MM.1S (cell line): ENCODE data around the gene IFNE.

Experiments
- DNase-seq: peaks from one replicate; pipeline ENCODE4 v3.0.0-alpha.2; 2015
- H2AFZ ChIP-seq: fragments of 300-600 bp; sonication (generic); 2 replicates; pipeline ENCODE4 v1.6.0; 2016; ENCODE audit warnings: antibody characterized with exemption, low read length
- H3F3A ChIP-seq: fragments of 300-600 bp; sonication (generic); 2 replicates; pipeline ENCODE4 v1.6.1; 2016; ENCODE audit warnings: mild to moderate bottlenecking, antibody characterized with exemption, low read length, moderate library complexity, mixed read lengths; ENCODE audit not compliant: insufficient read depth
- H3K27ac ChIP-seq: fragments of 300-600 bp; sonication (generic); 2 replicates; pipeline ENCODE4 v1.5.1; 2016; ENCODE audit warnings: mild to moderate bottlenecking, low read length
- H3K27me3 ChIP-seq: fragments of 300-600 bp; sonication (generic); replicated peaks from 2 replicates; pipeline ENCODE4 v1.6.0; 2016; ENCODE audit warnings: low read length; ENCODE audit not compliant: insufficient read depth
- H3K36me3 ChIP-seq: fragments of 300-600 bp; sonication (generic); replicated peaks from 2 replicates; pipeline ENCODE4 v1.6.1; 2016; ENCODE audit warnings: mild to moderate bottlenecking, low read length, mixed read lengths; ENCODE audit not compliant: insufficient read depth
- H3K4me1 ChIP-seq: fragments of 300-600 bp; sonication (generic); 2 replicates; pipeline ENCODE4 v1.6.1; 2016; ENCODE audit warnings: low read length, mixed read lengths
- H3K4me2 ChIP-seq: fragments of 300-600 bp; sonication (generic); 2 replicates; pipeline ENCODE4 v1.6.0; 2016; ENCODE audit warnings: low read depth, low read length
- H3K4me3 ChIP-seq: fragments of 300-600 bp; sonication (generic); 2 replicates; pipeline ENCODE4 v1.5.1; 2016; ENCODE audit warnings: low read length, mixed read lengths
- H3K79me2 ChIP-seq: fragments of 300-600 bp; sonication (generic); 2 replicates; pipeline ENCODE4 v1.6.1; 2016; ENCODE audit warnings: mixed run types, low read length, mixed read lengths
- H3K9ac ChIP-seq: fragments of 300-600 bp; sonication (generic); 2 replicates; pipeline ENCODE4 v1.6.1; 2016; ENCODE audit warnings: low read length, mixed read lengths
- H3K9me2 ChIP-seq: fragments of 300-600 bp; sonication (generic); replicated peaks from 2 replicates; pipeline ENCODE4 v1.6.1; 2016; ENCODE audit warnings: mild to moderate bottlenecking, low read length, mixed read lengths; ENCODE audit not compliant: insufficient read depth
- H3K9me3 ChIP-seq: fragments of 300-600 bp; sonication (generic); replicated peaks from 2 replicates; pipeline ENCODE4 v1.6.1; 2016; ENCODE audit warnings: mild to moderate bottlenecking, low read length, mixed read lengths; ENCODE audit not compliant: insufficient read depth
- H4K20me1 ChIP-seq: fragments of 300-600 bp; sonication (generic); 2 replicates; pipeline ENCODE4 v1.6.1; 2016; ENCODE audit warnings: mild to moderate bottlenecking, low read length, moderate library complexity, mixed read lengths; ENCODE audit not compliant: insufficient read depth
- EZH2 ChIP-seq: fragments of 300-600 bp; sonication (generic); optimal IDR thresholded peaks from 2 replicates; pipeline ENCODE3; 2017; ENCODE audit warnings: low read depth, mild to moderate bottlenecking, antibody characterized with exemption, low read length, mixed read lengths
- EZH2phosphoT487 ChIP-seq: fragments of 300-600 bp; sonication (generic); IDR thresholded peaks from 2 replicates; pipeline ENCODE4 v1.6.1; 2018; ENCODE audit warnings: antibody characterized with exemption, low read length
- TF ChIP-seq, protein P1 (sequence below): fragments of 300-600 bp; sonication (generic); IDR thresholded peaks from 2 replicates; pipeline ENCODE4 v1.5.1; 2016; ENCODE audit warnings: antibody characterized with exemption, low read length, mixed read lengths

Gene IFNE

GRCh38 chr9:21481470-21482056 lies 550 bp downstream of the IFNE start:
- no peaks in the 10 kb centered on the region for H4K20me1 ChIP-seq

DNA sequence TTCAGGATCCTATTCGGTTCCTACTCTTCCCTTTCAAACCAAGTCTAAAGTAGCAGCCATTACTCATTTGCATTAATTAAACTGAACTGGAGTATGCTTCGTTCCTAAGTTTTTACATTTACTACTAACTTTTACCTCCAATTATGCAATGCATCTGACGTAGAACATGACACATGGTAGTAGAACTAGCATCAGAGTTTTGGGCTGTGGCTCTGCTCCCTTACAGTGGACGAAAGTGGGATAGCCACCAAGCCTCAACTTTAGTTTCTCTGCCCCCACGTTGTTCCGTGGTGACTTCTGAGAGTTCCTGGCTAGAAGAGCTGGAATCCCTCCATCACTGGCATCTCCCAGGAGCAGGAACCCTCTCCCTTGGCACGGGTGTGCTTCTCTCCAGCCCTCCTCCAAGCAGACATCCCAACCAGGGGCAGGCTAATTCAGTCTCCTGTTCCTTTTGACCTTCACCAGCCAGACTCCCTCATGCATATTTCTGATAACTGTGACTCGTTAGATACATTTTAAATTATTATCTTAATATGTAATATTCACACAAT lies 2.9 kb downstream of the IFNE start:
- TF ChIP-seq, protein P1, sequence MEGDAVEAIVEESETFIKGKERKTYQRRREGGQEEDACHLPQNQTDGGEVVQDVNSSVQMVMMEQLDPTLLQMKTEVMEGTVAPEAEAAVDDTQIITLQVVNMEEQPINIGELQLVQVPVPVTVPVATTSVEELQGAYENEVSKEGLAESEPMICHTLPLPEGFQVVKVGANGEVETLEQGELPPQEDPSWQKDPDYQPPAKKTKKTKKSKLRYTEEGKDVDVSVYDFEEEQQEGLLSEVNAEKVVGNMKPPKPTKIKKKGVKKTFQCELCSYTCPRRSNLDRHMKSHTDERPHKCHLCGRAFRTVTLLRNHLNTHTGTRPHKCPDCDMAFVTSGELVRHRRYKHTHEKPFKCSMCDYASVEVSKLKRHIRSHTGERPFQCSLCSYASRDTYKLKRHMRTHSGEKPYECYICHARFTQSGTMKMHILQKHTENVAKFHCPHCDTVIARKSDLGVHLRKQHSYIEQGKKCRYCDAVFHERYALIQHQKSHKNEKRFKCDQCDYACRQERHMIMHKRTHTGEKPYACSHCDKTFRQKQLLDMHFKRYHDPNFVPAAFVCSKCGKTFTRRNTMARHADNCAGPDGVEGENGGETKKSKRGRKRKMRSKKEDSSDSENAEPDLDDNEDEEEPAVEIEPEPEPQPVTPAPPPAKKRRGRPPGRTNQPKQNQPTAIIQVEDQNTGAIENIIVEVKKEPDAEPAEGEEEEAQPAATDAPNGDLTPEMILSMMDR = no peak
- TF ChIP-seq EZH2phosphoT487 (no peak), EZH2 (no peak)
- no peaks in the 10 kb centered on the region for H3K79me2 ChIP-seq

More at GRCh38 chr9:21481470-21482056, 550 bp downstream of the IFNE start:
- no peak for DNase-seq
- Histone ChIP-seq H3K4me2 (peak overlapping the region; percentile 52), H3K36me3 (no peaks in the 10 kb centered on the region), H3K4me3 (no peak overlapping the region), H3K4me1 (peaks cover 17% of the 10 kb centered on the region), H3K9me2 (no peaks in the 10 kb centered on the region), H2AFZ (no peak overlapping the region), H3K27me3 (no peaks in the 10 kb centered on the region), H3K9ac (no peak overlapping the region), H3K79me2 (no peaks in the 10 kb centered on the region), H3K9me3 (no peaks in the 10 kb centered on the region), H3K27ac (no peak overlapping the region), H3F3A (no peaks in the 10 kb centered on the region)
- TF ChIP-seq, protein P1 = no peak
- TF ChIP-seq EZH2 (no peak), EZH2phosphoT487 (no peak)

GRCh38 chr9:21477466-21477865 lies 4.6 kb downstream of the IFNE start:
- Histone ChIP-seq H2AFZ (no peak overlapping the region), H3F3A (no peaks in the 10 kb centered on the region), H3K27me3 (no peaks in the 10 kb centered on the region), H3K4me1 (peaks cover 17% of the 10 kb centered on the region), H3K36me3 (no peaks in the 10 kb centered on the region), H3K9me3 (no peaks in the 10 kb centered on the region), H3K79me2 (no peaks in the 10 kb centered on the region), H3K27ac (no peak overlapping the region), H3K9me2 (no peaks in the 10 kb centered on the region), H4K20me1 (no peaks in the 10 kb centered on the region), H3K4me2 (no peak overlapping the region), H3K9ac (no peak overlapping the region), H3K4me3 (no peak overlapping the region)
- no peak for TF ChIP-seq EZH2phosphoT487
- TF ChIP-seq, protein P1 = no peak
- no peak for TF ChIP-seq EZH2
- DNase-seq = no peak

More for the DNA sequence above, 2.9 kb downstream of the IFNE start:
- Histone ChIP-seq H4K20me1 (no peaks in the 10 kb centered on the region), H3F3A (no peaks in the 10 kb centered on the region), H2AFZ (no peak overlapping the region), H3K9ac (no peak overlapping the region), H3K9me3 (no peaks in the 10 kb centered on the region), H3K4me2 (no peak overlapping the region), H3K4me3 (no peak overlapping the region), H3K27me3 (no peaks in the 10 kb centered on the region), H3K9me2 (no peaks in the 10 kb centered on the region), H3K36me3 (no peaks in the 10 kb centered on the region), H3K27ac (no peak overlapping the region), H3K4me1 (peaks cover 17% of the 10 kb centered on the region)
- no peak for DNase-seq
